ENCODE measurements around the gene LIMK1.

DNA sequence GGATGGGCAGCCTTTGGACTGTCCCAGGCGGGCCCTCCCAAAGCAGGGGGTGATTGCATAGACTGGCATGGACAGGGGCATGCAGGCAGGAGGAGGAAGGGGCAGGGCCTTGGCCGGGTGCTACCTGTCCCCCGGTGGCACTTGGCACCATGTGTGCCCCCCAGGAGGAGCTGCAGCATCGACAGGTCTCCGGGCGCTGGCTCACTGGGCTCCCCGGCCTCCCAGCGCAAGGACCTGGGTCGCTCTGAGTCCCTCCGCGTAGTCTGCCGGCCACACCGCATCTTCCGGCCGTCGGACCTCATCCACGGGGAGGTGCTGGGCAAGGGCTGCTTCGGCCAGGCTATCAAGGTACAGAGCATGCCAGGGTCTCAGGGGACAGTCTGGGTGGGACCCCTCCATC is 23.2 kb downstream of the LIMK1 start:
- TF ChIP-seq, protein P1, sequence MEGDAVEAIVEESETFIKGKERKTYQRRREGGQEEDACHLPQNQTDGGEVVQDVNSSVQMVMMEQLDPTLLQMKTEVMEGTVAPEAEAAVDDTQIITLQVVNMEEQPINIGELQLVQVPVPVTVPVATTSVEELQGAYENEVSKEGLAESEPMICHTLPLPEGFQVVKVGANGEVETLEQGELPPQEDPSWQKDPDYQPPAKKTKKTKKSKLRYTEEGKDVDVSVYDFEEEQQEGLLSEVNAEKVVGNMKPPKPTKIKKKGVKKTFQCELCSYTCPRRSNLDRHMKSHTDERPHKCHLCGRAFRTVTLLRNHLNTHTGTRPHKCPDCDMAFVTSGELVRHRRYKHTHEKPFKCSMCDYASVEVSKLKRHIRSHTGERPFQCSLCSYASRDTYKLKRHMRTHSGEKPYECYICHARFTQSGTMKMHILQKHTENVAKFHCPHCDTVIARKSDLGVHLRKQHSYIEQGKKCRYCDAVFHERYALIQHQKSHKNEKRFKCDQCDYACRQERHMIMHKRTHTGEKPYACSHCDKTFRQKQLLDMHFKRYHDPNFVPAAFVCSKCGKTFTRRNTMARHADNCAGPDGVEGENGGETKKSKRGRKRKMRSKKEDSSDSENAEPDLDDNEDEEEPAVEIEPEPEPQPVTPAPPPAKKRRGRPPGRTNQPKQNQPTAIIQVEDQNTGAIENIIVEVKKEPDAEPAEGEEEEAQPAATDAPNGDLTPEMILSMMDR (IDR thresholded peaks at IDR 0.05) = no peak
- no peak for TF ChIP-seq POLR2A (IDR thresholded peaks at IDR 0.05)
